Measurements from ENCODE around the gene PRKN. TPM values are rescaled to one million over a fixed set of nuclear protein-coding genes. Genes with fewer than 3 reads are reported as not detected.

Gene PRKN
- total RNA-seq, 2 experiments from 2014 or later: 0.82 to 1.00 TPM

- DNase-seq: no peak
- ChIA-PET POLR2A (no interaction called here), CTCF (no interaction called here)
- H3K36me3 Mint-ChIP-seq: no peaks in the 10 kb centered on the region
- no peaks in the 10 kb centered on the region for H3K9me3 Mint-ChIP-seq
- no peaks in the 10 kb centered on the region for H3K4me1 Mint-ChIP-seq (ENCODE audit: low read depth)
- no peak overlapping the region for H3K27ac Mint-ChIP-seq
- H3K27me3 Mint-ChIP-seq: no peaks in the 10 kb centered on the region
- H3K4me3 Mint-ChIP-seq: no peak overlapping the region
- intact Hi-C loops (cut with micrococcal nuclease): no loop called here
Observed at GRCh38 chr6:161711515-161711914, 1016.1 kb downstream of the PRKN start.

GRCh38 chr6:161710698-161711097 is 1016.9 kb downstream of the PRKN start:
- ChIA-PET CTCF (no interaction called here), POLR2A (no interaction called here)
- H3K4me3 Mint-ChIP-seq: no peak overlapping the region
- H3K27ac Mint-ChIP-seq: no peak overlapping the region
- no peaks in the 10 kb centered on the region for H3K27me3 Mint-ChIP-seq
- intact Hi-C loops (cut with micrococcal nuclease): no loop called here
- no peaks in the 10 kb centered on the region for H3K9me3 Mint-ChIP-seq
- no peak for DNase-seq
- no peaks in the 10 kb centered on the region for H3K4me1 Mint-ChIP-seq (ENCODE audit: low read depth)
- no peaks in the 10 kb centered on the region for H3K36me3 Mint-ChIP-seq

- intact Hi-C loops (cut with micrococcal nuclease): no loop called here
- no peaks in the 10 kb centered on the region for H3K27me3 Mint-ChIP-seq
Observed at GRCh38 chr6:161701056-161701455, 1026.5 kb downstream of the PRKN start.

GRCh38 chr6:161696801-161697200 is 1030.8 kb downstream of the PRKN start:
- no peaks in the 10 kb centered on the region for H3K4me1 Mint-ChIP-seq (ENCODE audit: low read depth)
- ChIA-PET POLR2A (no interaction called here), CTCF (interaction anchor here (2.6 kb wide), 1 partner anchor 278 kb away, joined by 26 read pairs; no protein-coding TSS in a partner anchor)
- H3K4me3 Mint-ChIP-seq: no peak overlapping the region
- H3K36me3 Mint-ChIP-seq: no peaks in the 10 kb centered on the region
- no peak for DNase-seq
- intact Hi-C loops (cut with micrococcal nuclease): no loop called here
- no peaks in the 10 kb centered on the region for H3K9me3 Mint-ChIP-seq
- no peak overlapping the region for H3K27ac Mint-ChIP-seq
- no peaks in the 10 kb centered on the region for H3K27me3 Mint-ChIP-seq

More at GRCh38 chr6:161701056-161701455, 1026.5 kb downstream of the PRKN start:
- no peak for DNase-seq
- ChIA-PET POLR2A (no interaction called here), CTCF (no interaction called here)
- Mint-ChIP-seq H3K9me3 (no peaks in the 10 kb centered on the region), H3K4me1 (ENCODE audit: low read depth) (no peaks in the 10 kb centered on the region), H3K27ac (no peak overlapping the region), H3K4me3 (no peak overlapping the region), H3K36me3 (no peaks in the 10 kb centered on the region)

- ChIA-PET POLR2A (no interaction called here), CTCF (interaction anchor here (0.6 to 2.6 kb wide), 5 partner anchors 120 to 303 kb away, joined by 3 to 26 read pairs (median 3); no protein-coding TSS in a partner anchor)
- Mint-ChIP-seq H3K4me3 (no peak overlapping the region), H3K36me3 (no peaks in the 10 kb centered on the region), H3K27ac (no peak overlapping the region), H3K9me3 (no peaks in the 10 kb centered on the region), H3K4me1 (ENCODE audit: low read depth) (no peaks in the 10 kb centered on the region), H3K27me3 (no peaks in the 10 kb centered on the region)
- DNase-seq: no peak
- intact Hi-C loops (cut with micrococcal nuclease): loop anchor here (1.0 kb wide), 2 partner anchors 277 to 301 kb away; no protein-coding TSS in a partner anchor
Observed at GRCh38 chr6:161694995-161695394, 1032.6 kb downstream of the PRKN start.

GRCh38 chr6:161686655-161687054 is 1040.9 kb downstream of the PRKN start:
- POLR2A ChIA-PET: interaction anchor here (0.7 kb wide), 1 partner anchor 172 kb away, joined by 3 read pairs; no protein-coding TSS in a partner anchor
- Mint-ChIP-seq H3K27ac (no peak overlapping the region), H3K9me3 (no peaks in the 10 kb centered on the region), H3K27me3 (no peaks in the 10 kb centered on the region), H3K4me3 (no peak overlapping the region), H3K36me3 (no peaks in the 10 kb centered on the region), H3K4me1 (ENCODE audit: low read depth) (no peaks in the 10 kb centered on the region)
- intact Hi-C loops (cut with micrococcal nuclease): no loop called here
- CTCF ChIA-PET: interaction anchor here (1.6 kb wide), 1 partner anchor 268 kb away, joined by 5 read pairs; no protein-coding TSS in a partner anchor
- no peak for DNase-seq

GRCh38 chr6:161684731-161685475 is 1042.7 kb downstream of the PRKN start:
- CTCF ChIA-PET: no interaction called here
- no peaks in the 10 kb centered on the region for H3K27me3 Mint-ChIP-seq
- intact Hi-C loops (cut with micrococcal nuclease): no loop called here

GRCh38 chr6:161683400-161683799 is 1044.2 kb downstream of the PRKN start:
- H3K4me1 Mint-ChIP-seq (ENCODE audit: low read depth): no peaks in the 10 kb centered on the region
- no peak overlapping the region for H3K27ac Mint-ChIP-seq
- POLR2A ChIA-PET: no interaction called here
- DNase-seq: no peak
- no peaks in the 10 kb centered on the region for H3K9me3 Mint-ChIP-seq
- intact Hi-C loops (cut with micrococcal nuclease): no loop called here
- CTCF ChIA-PET: no interaction called here
- H3K36me3 Mint-ChIP-seq: no peaks in the 10 kb centered on the region
- H3K4me3 Mint-ChIP-seq: no peak overlapping the region
- H3K27me3 Mint-ChIP-seq: no peaks in the 10 kb centered on the region

More at GRCh38 chr6:161684731-161685475, 1042.7 kb downstream of the PRKN start:
- no peak for DNase-seq
- Mint-ChIP-seq H3K27ac (no peak overlapping the region), H3K4me3 (no peak overlapping the region), H3K9me3 (no peaks in the 10 kb centered on the region), H3K4me1 (ENCODE audit: low read depth) (no peaks in the 10 kb centered on the region), H3K36me3 (no peaks in the 10 kb centered on the region)
- POLR2A ChIA-PET: no interaction called here

GRCh38 chr6:161682982-161683381 is 1044.6 kb downstream of the PRKN start:
- DNase-seq: no peak
- CTCF ChIA-PET: no interaction called here
- Mint-ChIP-seq H3K27ac (no peak overlapping the region), H3K9me3 (no peaks in the 10 kb centered on the region), H3K4me1 (ENCODE audit: low read depth) (no peaks in the 10 kb centered on the region), H3K36me3 (no peaks in the 10 kb centered on the region), H3K27me3 (no peaks in the 10 kb centered on the region), H3K4me3 (no peak overlapping the region)
- POLR2A ChIA-PET: no interaction called here
- intact Hi-C loops (cut with micrococcal nuclease): no loop called here

- DNase-seq: no peak
- Mint-ChIP-seq H3K27ac (no peak overlapping the region), H3K9me3 (no peaks in the 10 kb centered on the region), H3K4me3 (no peak overlapping the region), H3K4me1 (ENCODE audit: low read depth) (no peaks in the 10 kb centered on the region), H3K27me3 (no peaks in the 10 kb centered on the region), H3K36me3 (no peaks in the 10 kb centered on the region)
- intact Hi-C loops (cut with micrococcal nuclease): no loop called here
- POLR2A ChIA-PET: no interaction called here
- CTCF ChIA-PET: no interaction called here
Observed at GRCh38 chr6:161679980-161680538, 1047.5 kb downstream of the PRKN start.

GRCh38 chr6:161677188-161677587 is 1050.4 kb downstream of the PRKN start:
- CTCF ChIA-PET: interaction anchor here (1.2 kb wide), 1 partner anchor 16 kb away, joined by 4 read pairs; no protein-coding TSS in a partner anchor
- POLR2A ChIA-PET: no interaction called here
- intact Hi-C loops (cut with micrococcal nuclease): no loop called here

GRCh38 chr6:161676586-161676985 is 1051.0 kb downstream of the PRKN start:
- intact Hi-C loops (cut with micrococcal nuclease): no loop called here
- Mint-ChIP-seq H3K36me3 (no peaks in the 10 kb centered on the region), H3K27me3 (no peaks in the 10 kb centered on the region), H3K4me3 (no peak overlapping the region), H3K9me3 (no peaks in the 10 kb centered on the region), H3K27ac (no peak overlapping the region), H3K4me1 (ENCODE audit: low read depth) (no peaks in the 10 kb centered on the region)
- DNase-seq: no peak
- ChIA-PET CTCF (no interaction called here), POLR2A (no interaction called here)

More at GRCh38 chr6:161677188-161677587, 1050.4 kb downstream of the PRKN start:
- H3K9me3 Mint-ChIP-seq: no peaks in the 10 kb centered on the region
- H3K4me3 Mint-ChIP-seq: no peak overlapping the region
- H3K4me1 Mint-ChIP-seq (ENCODE audit: low read depth): no peaks in the 10 kb centered on the region
- H3K36me3 Mint-ChIP-seq: no peaks in the 10 kb centered on the region
- no peak overlapping the region for H3K27ac Mint-ChIP-seq
- H3K27me3 Mint-ChIP-seq: no peaks in the 10 kb centered on the region
- DNase-seq: no peak

Data from activated CD4-positive, alpha-beta memory T cell treated with anti-CD3 and anti-CD28 coated beads for 36 hours (primary cell).